Activated CD8-positive, alpha-beta memory T cell treated with anti-CD3 and anti-CD28 coated beads, Interleukin-2, amount 50 U/mL, for 1 hour (primary cell): Measurements from ENCODE around the gene TMEM141.
"Not testable (repeated sequence)": the region's sequence is repeated elsewhere in the genome, so short reads cannot be mapped to it uniquely, and the experiment has no call there.

Experiments
- DNase-seq: peaks from one replicate; pipeline ENCODE4 v3.0.0-alpha.2; 2020; ENCODE audit errors: extremely low read depth

Gene TMEM141

DNA sequence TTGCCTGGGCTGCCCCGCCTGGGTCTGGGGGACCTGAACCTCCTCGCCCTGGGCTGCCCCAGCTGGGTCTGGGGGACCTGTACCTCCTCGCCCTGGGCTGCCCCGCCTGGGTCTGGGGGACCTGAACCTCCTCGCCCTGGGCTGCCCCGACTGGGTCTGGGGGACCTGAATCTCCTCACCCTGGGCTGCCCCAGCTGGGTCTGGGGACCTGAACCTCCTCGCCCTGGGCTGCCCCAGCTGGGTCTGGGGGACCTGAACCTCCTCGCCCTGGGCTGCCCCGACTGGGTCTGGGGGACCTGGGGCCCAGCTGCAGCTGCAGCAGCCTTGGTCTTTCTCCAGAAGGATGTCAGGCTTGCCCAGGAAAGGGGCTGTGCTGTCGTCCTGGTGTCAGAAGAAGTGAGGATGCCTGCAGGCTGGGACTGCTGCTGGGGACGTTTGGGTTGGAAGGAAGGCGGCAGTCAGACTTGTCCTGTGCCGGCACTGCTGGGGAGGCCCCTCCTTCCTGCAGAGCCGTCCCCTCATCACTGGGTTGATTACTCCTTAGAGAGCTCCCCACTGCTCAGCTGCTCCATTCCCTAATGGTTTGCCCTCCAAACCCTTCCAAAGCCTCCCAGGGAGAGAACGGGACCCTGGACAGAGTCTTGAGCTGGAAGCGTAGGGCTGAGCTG lies 42.4 kb downstream of the TMEM141 start:
- not testable (repeated sequence) for DNase-seq

DNA sequence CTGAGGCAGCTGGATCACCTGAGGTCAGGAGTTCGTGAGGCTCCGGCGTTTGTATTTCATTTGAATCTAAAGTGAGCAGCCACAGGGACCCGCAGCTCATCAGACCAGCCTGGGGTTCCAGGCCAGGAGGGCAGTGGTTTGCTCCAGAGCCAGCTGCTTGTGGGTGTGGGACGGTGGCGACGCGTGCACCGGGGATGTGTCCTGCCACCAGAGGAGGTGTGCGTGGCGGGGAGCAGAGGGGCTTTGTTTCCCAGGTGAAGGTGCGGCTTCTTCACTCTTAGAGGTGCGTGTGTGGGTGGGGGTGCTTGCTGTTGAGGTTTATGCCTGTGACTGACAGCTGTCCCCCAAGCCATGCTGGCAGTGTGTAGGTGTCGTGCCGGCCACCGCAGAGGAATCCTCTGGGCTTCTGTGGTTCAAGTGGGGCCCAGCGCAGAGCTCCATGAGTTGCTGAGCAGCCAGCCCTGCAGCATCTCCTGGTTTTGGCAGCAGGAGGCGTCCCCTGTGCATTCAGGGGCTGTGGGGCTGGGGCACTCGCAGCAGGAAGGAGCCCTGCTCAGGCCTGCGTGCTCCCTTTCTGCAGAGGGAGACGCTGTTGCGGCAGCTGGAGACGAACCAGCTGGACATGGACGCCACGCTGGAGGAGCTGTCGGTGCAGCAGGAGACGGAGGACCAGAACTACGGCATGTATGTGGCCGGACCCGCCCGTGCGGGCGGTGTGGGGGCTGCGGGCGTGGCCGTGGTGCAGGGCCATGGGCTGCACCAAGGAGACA lies 44.2 kb downstream of the TMEM141 start:
- DNase-seq: no peak

DNA sequence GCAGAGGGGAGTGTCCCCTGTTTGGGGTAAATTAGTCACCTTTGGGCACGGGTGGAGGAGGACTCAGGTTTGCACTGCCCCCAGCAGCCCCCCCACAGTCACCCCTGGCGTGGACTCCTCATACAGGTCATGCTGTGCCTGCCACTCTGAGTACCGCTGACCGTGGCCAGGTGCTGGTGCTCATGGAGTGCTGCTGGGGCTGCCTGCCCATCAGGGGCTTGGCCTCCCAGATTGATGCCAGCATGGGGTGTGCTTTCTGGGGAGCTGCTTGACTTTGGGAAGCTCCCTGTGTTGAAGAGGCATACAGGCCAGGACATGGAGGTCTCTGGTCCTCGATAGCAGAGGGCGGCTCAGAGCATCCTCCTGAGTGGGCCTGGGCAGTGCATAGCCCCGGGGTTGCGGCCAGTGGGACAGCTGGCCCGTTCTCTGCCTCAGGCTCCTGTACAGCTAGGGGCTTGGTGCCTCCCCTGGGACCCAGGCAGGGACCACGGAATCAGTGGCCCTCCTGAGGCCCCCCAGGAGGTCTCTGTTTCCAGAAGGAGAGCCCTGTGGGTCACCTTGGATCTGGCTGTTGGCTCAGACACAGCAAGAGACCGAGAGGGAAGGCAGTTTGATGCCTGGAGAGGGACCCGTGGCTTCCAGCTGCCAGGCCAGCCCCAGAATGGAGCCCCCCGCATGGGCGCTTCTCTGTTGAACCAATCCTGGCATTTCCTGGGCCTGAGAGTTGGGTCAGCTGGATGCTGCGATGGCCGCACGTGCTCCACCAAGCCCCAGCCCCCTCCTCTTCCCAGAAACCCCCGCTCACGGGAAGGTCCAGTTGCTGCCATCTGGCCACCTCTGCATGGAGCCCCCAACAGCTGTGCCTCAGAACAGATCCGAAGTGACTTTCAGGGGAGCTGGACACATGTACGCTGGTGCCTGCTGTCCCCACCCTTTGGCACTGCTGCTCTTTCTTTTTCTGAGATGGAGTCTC lies 45.1 kb downstream of the TMEM141 start:
- no peak for DNase-seq

DNA sequence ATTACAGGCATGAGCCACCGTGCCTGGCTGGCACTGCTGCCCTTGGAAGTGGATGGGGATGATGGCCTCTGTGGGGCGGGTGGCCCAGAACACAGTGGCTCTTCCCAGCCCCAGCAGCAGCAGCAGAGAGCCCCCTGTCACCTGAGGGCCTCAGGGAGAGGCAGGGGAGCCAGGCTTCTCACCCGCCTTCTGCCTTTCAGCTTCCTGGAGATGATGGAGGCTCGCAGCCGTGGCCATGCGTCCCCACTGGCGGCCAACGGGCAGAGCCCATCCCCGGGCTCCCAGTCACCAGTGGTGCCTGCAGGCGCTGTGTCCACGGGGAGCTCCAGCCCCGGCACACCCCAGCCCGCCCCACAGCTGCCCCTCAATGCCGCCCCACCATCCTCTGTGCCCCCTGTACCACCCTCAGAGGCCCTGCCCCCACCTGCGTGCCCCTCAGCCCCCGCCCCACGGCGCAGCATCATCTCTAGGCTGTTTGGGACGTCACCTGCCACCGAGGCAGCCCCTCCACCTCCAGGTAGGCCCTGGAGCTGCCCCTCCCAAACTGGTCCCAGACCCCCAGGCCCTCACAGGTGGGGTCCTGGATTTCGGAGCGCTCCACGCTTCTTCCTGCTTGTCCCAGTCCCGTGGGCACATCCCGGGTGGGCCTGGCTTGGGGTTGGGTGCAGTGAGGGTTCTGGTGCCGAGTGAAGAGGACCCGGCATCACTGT lies 46.2 kb downstream of the TMEM141 start:
- no peak for DNase-seq

DNA sequence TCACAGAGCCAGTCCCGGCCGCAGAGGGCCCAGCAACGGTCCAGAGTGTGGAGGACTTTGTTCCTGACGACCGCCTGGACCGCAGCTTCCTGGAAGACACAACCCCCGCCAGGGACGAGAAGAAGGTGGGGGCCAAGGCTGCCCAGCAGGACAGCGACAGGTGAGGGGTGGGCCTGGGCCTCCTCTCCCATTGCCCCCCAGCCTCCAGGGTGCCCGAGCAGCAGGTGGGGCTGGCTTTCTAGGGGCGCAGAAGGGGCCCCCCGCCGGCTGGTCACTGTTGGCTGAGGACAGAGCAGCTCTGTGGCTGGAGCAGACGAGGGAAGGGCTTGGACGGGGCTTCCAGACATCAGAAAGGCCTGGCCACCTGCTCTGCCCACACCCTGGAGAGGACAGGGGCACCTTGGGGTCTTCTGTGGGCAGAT lies 46.7 kb downstream of the TMEM141 start:
- not testable (repeated sequence) for DNase-seq

DNA sequence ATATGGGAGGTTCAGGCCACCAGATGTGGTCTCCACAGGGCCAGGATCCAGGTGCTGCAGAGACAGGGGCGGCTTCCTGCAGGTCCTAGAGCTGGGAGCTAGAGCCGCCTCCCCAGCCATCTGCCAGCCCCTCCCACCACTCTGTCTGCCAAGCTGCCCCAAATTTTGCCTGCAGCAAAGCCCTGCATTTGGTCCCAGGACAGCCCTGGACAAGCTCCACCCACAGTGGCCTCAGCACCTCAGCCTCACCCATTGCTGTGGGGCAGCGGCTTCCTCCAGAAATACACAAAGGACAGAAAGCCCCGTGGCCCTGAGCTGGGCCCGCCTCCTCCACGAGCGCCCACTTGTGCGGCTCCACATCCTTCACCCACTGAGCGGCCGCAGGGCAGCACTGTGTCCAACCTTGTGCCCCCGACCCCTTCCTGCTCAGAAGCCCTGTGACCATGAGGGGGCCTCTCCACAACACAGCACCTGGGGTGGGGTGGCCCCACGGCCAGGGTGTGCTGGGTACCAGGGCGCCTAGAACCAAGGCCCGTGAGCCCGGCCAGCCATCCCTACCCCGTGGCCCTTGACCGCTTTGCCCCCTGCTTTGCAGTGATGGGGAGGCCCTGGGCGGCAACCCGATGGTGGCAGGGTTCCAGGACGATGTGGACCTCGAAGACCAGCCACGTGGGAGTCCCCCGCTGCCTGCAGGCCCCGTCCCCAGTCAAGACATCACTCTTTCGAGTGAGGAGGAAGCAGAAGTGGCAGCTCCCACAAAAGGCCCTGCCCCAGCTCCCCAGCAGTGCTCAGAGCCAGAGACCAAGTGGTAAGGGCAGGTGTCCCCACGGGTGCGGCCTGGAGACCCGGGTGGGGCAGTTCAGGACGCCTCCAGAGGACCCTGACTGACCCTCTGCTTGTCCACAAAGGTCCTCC lies 47.4 kb downstream of the TMEM141 start:
- DNase-seq: no peak

DNA sequence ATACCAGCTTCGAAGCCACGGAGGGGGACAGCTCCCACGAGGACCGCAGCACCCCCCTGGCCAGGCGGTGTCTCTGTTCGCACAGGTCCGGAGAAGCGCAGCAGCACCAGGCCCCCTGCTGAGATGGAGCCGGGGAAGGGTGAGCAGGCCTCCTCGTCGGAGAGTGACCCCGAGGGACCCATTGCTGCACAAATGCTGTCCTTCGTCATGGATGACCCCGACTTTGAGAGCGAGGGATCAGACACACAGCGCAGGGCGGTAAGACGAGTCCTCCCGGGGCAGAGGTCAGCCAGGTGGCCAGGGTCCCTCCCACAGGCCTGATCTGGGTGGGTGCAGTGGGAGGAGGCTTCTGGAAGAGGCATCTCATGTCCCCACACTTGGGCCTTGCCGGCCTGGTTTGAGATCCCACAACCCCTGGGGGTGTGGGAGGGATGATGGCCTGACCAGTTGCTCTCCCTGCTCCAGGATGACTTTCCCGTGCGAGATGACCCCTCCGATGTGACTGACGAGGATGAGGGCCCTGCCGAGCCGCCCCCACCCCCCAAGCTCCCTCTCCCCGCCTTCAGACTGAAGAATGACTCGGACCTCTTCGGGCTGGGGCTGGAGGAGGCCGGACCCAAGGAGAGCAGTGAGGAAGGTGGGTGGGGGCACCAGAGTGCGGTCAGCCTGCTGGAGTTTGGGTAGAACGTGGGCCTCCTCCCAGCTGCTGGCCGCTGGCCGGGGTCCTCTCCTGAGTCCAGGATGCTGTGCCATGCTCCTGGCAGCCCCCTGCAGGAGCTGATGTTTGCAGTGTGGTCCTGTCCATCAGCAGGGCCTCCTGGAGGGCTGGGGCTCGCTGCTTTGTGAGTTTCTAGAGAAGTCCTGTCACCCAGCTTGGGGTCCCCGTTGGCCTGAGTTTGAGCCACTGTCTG lies 48.3 kb downstream of the TMEM141 start:
- no peak for DNase-seq

DNA sequence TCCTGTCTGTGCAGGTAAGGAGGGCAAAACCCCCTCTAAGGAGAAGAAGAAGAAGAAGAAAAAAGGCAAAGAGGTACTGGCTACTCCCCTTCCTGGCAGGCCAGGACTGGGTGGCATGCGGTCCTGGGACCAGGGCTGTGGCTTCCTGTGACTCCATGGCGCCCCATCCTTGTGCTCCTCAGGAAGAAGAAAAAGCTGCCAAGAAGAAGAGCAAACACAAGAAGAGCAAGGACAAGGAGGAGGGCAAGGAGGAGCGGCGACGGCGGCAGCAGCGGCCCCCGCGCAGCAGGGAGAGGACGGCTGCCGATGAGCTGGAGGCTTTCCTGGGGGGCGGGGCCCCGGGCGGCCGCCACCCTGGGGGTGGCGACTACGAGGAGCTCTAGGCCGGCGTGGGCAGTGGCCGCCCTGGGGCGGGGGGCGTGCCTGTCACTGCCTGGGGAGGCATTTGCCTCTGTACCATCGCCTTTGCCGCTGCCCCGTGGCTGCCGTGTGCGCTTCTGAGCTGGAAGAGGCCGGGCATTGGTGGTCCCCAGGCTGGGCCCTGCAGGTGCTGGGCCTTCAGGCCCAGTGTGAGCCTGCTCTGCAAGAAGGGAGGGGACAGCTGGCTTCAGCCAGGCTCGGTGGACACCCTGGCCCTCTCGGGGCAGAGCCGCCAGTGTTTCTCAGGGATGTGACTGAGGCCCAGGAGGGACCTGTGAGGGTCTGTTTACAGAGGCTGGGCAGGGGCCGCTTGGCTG lies 49.2 kb downstream of the TMEM141 start:
- no peak for DNase-seq

DNA sequence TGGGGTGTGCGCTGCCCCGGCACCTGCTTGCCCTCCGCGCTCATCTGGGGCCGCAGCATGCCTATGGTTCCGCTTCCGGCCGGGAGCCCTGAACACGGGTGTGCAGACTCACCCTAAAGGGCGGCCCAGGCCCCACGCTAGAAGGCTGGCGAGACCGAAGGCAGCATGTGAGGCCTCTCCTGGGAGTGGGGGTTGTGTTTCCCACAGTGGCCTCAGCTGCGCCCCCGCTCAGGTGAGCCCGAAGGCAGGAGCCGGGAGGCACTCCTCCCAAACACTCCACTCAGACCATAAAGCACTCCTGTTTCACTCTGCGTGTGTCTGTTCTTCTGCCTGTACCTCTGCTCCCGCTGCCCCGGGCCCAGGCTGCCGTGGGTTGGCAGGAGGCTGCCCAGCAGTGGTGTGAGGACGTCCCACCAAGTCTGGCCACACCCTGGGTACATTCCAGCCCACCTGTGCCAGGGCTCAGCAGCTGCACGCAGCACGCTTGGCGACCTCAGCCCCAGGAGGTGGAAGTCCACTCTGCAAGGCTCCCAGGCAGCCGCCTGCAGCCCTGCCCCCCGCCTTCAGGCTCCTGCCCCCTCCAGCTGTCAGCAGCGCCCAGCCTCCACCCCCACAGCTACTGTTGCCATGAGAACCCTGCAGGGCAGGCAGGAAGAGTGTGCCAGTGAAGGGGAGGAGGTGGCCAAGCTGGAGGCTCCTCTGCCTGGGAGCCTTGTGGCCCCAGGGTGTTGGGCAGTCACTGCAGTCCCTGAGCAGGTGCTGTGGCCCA lies 49.9 kb downstream of the TMEM141 start:
- no peak for DNase-seq

DNA sequence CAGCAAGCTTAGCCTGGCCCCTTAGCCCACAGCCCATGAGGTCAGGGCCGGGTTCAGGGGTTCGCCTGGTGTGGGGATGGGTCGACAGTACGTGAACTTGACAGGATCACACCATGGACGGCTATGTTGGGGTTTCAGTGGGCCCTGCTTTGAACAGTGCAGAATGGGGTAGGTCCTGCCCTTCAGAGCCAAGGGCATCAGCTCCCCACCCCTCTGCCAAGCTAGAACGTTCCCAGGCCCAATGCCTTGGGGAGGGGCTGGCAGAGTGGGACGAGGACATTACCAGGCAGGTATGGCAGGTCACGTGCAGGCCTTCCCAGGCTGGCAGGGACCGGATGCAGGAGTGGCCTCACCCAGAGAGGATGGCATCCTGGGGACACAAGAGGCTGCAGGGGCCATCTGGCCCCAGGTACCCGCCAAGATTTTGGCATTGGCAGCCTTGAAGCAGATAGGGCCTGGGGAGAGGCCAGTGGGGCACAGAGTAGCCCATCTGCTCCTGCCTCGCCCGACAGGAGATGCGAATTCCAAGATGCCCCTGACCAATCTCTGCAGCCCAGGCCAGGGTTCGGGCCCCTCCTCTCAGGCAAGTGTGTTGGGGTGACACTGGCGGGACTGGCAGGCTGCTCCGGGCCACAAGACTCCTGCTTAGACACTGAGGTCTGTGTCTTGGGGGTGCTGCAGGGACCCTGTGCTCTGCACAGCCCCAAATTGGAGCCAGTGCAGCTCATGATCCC lies 50.7 kb downstream of the TMEM141 start:
- not testable (repeated sequence) for DNase-seq

DNA sequence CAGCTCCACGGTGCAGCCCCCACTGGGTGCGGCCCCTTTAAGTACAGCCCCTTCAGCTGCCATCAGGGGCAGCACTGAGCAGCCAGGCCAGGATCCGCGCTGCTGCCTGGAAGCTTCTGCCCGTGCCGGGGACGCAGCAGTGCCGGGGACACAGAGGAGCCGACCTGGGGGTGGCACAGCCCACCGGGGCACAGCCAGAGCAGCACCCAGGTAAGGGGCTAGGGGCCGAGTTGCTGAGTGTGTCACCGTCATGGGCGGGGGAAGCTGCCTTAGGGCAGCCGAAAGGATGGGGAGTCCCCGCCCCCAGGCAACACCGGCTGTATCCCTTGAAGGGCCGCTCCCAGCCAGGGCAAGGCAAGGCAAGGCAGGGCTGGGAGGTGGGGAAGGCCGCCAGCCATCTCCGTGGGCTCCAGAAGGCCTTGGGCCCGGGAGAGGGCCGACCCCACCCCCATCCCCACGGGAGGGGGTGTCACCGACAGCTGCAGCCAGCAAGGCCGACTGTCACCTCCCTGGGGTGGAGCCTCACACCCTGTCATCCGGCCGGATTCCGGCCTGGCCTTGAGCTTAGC lies 51.3 kb downstream of the TMEM141 start, which contains the start of gene AJM1:
AJM1 (plus strand) TSS at position 99 of the 569 bp plus-strand sequence. CDS start 1,937 bp downstream, outside the sequence.
- DNase-seq: peak; percentile 40
